ENCODE measurements around the gene ADORA2B.

- no peak for TF ChIP-seq CTCF (conservative IDR thresholded peaks at IDR 0.05 in 1 of 2, IDR thresholded peaks at IDR 0.05 in 1 of 2; ENCODE audit: extremely low read depth in 1 of 2, insufficient read depth in 1 of 2, low read depth in 1 of 2, low read length in 2 of 2)
- no peak for TF ChIP-seq EZH2 (IDR thresholded peaks at IDR 0.05; ENCODE audit: borderline replicate concordance, low read length)
These were observed 27.6 kb downstream of the ADORA2B start for GRCh38 chr17:15972497-15972951.

Measured in mammary epithelial cell (primary cell).